Femur (tissue), 1 donor: ENCODE results near the gene VSIG10L2.

Experiments
- DNase-seq: peaks from one replicate; pipeline ENCODE4 v3.0.0-alpha.2; 2017

The VSIG10L2 gene

DNA sequence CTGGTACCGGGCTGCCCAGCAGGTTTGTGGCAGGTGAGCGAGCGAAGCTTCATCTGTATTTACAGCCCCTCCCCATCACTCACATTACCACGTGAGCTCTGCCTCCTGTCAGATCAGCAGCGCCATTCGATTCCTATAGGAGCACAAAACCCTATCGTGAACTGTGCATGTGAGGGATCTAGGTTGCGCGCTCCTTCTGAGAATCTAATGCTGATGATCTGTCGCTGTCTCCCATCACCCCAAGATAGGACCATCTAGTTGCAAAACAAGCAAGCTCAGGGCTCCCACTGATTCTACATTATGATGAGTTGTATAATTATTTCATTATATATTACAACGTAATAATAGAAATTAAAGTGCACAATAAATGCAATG is 15.8 kb upstream of the VSIG10L2 start:
- DNase-seq: no peak

DNA sequence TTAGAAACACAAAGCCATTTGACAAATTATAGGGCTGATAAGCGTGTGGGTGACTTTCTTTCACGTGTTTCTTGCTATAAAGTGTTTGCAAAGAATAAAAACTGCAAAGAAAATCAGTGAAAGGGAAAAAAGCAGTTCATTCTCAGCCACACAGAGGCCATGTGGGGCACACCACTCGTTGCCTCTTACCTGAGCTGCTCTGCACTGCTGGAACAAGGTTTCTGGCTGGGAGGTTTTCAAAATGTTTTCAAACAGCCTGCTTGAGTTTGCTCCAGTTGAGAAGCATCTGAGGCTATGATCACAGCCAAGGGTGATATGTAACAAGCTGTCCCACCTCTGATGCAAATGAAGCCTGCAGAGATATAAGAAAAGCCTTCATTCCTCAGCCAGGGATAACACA is 14.7 kb upstream of the VSIG10L2 start:
- DNase-seq: no peak

GRCh38 chr11:125931668-125932067 is 14.2 kb upstream of the VSIG10L2 start:
- DNase-seq: peak; percentile 77

GRCh38 chr11:125932301-125932700 is 13.5 kb upstream of the VSIG10L2 start:
- DNase-seq: no peak

DNA sequence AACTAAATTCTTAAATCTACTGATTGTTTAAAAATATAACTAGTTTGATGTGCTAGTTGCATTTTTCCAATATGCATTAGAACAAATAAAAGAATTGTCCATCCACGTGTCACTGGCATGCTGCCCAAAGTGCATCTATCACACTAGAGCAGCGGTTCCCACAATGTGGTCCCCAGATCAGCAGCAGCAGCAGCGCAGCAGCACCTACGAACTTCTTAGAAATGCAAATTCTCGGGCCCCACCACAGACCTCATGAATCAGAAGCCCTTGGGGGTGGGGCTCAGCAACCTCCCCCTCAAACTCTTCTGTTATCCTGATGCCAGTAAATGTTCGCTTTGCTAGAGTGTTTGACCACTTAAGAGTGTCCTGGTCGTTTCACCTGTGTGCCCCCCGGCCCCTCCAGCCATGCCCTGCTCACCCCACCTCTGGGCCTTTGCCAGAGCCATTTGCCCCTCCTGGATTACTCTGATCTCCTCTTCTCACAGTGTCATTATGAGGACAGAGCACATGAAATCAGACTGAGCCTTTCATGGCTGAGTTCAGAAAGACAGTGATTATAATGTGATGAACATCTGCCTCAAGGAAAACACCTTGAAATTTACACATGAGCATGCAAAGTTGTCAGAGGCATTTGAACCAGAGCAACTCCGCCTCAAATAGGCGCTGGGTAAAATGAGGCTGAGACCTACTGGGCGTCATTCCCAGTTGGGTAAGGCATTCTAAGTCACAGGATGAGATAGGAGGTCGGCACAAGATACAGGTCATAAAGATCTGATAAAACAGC is 12.6 kb upstream of the VSIG10L2 start:
- DNase-seq: no peak

DNA sequence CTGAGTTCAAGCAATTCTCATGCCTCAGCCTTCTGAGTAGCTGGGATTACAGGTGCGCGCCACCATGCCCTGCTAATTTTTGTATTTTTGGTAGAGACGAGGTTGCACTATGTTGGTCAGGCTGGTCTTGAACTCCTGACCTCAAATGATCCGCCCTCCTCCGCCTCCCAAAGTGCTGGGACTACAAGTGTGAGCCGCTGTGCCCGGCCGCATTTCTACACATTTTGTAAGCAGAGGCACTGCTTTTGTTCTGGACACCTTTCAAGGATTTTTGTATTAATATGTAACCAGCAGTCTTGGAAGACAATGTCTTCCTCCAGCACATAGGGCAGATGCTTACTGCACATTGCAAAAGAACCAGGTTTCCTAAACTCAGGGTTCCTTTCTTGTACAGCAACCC is 11.4 kb upstream of the VSIG10L2 start:
- DNase-seq: no peak

DNA sequence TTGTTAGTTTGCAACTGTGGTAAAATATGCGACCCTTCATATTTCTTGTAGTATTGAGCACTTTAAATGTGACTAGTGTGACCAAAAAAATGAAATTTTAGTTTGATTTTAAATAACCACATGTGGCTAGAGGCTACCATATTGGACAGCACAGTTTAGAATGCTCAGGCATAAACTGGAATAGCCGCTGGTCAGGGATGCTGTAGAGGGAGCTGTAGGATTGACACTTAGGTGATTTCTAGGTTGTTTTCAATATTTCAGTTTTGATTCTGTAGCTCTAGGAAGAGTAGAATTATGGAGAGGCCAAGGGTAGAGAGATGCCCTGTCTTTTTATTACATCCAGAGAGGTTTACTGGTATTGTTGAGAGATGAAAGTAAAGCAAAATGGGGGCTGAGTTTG is 10.8 kb upstream of the VSIG10L2 start:
- DNase-seq: no peak

GRCh38 chr11:125935618-125936199 is 10.1 kb upstream of the VSIG10L2 start:
- DNase-seq: peak; percentile 82

DNA sequence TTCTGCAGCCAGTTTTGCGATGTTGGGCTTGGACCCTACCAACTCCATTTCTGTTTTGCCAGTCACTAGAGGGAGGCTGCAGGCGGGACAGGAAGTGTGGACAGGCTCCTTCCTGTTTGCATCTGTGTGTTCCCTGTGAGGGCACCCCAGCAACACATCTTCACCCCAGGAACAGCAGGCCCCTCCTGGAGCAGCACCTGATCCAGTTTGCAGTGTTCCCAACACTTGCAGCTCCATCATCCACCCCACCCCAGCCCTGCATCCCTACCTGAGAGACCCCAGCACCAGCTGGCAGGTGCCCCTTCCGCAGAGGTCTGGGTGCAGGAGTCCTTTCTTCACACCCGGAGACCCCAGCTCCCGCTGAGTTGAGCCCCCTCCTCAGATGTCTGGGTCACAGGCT is 7.4 kb upstream of the VSIG10L2 start:
- DNase-seq: no peak

DNA sequence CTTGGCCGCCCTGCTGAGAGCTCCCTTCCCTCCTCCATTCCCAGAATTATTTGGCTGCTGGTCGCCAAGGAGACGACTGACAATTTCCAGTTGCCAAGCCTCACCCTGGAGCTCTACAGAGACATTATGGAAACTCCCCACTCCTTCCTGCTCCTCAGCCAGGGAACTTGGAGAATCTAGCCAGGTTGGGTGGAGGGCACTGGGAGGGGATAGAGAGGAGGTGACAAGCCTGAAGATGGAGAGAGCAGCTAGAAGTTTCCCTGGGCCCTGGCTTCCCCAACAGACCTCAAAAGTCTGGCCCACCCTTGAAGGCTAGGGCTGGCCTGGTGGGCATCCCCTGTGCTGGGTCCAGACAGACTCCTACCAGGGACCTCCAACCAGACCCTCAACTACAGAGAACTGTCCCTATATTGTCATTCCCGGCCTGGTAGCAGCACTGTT is 6.7 kb upstream of the VSIG10L2 start:
- peak; percentile 85 for DNase-seq

DNA sequence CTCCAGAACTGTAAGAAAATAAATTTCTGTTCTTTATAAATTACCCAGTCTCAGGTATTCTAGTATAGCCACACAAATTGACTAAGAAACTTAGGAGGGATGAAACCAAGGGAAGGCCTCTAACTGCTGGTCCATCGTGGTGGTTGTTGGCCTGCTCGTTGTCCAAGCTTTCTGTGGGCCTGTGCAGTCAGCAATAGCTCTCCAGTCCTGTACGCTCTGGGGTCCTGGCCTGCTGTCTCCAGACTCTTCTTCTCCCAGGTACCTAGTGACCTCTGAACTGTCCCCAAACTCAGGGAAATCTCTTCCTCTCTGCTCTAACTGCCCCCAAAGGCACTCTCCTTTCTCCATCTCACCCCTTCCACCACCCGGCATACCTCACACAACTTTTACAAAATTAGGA is 5.7 kb upstream of the VSIG10L2 start:
- no peak for DNase-seq

GRCh38 chr11:125941267-125941618 is 4.6 kb upstream of the VSIG10L2 start:
- DNase-seq: no peak

- peak; percentile 66 for DNase-seq
These were observed 3.9 kb upstream of the VSIG10L2 start for GRCh38 chr11:125941619-125942611.

DNA sequence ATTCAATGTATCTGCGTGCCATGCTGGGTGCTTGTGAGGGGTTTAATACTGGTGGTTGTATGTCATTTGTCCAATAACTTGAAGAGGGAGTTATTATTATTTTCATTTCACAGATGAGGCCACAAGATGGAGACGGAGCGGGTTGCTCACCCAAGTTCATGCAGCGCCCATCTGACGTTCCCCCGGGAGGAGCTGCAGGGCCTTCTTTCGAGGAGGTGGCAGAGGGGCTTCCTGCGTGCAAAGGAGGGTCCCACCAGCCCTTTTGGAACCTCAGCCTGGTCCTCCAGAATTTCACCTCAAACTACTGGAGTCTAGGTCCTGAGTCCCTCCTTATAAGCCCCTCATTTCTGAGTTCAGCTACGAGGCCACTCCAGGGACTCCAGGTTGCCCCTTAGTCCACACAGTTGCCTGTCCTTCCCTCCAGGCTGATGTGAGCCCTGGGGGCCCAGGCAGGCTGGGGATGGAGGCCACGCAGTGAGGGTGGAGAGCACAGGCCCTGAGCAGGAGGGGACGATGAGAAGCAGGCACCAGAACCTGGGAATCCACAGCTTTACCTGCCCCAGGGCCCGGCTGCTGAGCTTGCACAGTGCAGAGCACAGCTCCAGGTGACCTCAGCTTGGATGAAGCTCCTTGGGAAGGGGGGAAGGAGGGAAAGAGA is 2.9 kb upstream of the VSIG10L2 start:
- DNase-seq: no peak

DNA sequence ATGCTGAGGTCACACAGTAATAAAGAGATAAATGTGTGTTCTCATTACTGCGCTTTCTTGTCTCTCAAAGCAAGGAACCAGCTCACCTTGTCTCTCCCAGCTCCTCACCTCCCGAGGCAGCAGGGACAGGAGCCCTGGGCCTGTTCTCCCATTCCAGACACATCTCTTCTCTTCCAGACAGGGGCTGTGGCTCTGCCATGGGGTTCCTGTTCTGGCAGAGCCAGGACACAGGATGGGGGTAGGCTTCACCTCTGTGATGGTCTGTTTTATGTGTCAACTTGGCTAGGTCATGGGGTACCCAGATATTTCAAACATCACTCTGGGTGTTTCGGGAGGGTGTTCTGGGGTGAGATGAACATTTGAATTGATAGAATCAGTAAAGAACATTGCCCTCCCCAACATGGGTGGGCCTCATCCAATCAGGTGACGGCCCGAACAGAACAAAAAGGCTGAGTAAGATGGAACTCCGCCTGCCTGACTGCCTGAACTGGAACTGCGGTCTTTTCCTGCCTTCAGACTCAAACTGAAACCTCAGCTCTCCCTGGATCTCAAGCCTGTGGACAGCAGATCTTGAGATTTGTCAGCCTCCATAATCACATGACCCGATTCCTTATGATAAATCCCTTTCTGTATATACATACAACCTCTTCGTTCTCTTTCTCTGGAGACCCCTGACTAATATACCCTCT is 2.0 kb upstream of the VSIG10L2 start:
- no peak for DNase-seq

- DNase-seq: no peak
These were observed 1.4 kb upstream of the VSIG10L2 start for GRCh38 chr11:125944350-125945010.

- no peak for DNase-seq
These were observed 640 bp upstream of the VSIG10L2 start for GRCh38 chr11:125945011-125945796.

DNA sequence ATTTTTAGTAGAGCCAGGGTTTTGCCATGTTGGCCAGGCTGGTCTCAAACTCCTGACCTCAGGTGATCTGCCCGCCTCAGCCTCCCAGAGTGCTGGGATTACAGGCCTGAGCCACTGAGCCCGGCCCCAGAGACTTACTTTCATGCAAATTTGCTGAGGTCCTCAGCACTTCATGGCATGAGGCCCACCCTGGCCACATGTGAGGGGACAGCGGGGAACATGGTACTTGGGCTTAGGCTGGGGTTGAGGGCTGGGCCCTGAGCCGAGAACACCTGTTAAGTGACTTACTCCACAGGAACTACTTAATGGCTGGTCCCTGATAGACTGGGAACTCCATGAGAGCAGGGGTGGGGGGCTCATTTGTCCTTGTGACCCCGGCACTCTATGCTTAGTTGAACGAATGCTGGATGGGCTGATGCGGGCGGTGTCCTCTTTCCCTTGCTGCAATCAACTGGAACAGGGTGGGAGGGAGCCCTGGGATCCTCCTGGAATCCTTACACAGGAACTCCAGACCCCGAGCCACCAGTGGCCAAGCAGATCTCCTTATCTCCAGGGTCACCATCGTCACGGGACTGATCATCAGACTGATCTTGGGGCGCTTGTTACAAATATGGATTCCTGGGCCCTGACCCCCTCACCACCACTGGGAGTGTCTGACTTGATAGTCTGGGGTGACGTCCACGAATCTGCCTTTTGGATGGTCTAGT is 1.0 kb downstream of the VSIG10L2 start:
- DNase-seq: no peak

DNA sequence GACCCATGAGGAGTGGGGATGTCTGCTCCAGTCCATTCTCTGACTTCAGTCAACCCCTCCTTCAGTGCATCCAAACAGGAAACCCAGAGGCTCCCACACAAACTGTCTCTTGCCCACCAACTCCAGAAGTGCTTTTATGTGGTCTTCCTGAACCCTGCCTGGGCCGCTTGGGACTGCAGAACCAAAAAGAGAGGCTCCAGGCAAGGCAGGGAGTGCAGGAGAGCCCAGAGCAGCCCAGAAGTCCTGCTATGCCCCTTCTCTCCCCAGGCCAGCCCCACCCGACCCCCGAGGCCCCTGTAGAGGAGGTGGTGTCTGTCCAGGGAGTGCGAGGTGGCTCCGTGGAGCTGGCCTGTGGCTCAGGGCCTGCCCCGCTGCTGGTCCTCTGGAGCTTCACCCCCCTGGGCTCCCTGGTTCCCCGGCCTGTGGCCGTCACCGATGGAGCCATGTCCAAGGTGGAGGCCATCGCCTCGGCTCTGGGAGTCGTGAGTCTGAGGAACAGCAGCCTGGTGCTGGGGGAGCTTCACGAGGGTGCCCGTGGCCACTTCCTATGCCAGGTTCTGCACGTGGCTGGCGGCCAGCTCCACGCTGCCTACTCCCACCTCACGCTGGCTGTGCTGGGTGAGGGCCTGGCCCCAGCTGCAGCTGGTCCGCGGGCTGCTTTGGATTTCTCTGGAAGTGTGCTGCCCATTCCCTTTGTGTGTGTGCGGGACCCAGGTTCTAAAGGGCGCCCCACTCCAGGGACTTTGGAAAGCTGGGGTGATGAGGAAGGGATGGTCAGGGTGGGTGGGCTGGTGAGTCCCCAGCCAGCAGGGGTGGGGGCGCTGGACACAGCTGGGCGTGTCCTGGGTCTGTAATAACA is 1.8 kb downstream of the VSIG10L2 start:
- no peak for DNase-seq
